Astrocyte (in vitro differentiated cells and primary cell): Measurements from ENCODE around the gene ZNF8. TPM values are rescaled to one million over a fixed set of nuclear protein-coding genes. Genes with fewer than 3 reads are reported as not detected.

Experiments
- DNase-seq: peaks from one replicate; pipeline ENCODE4 v3.0.0-alpha.2; 2010; ENCODE audit warnings: low read depth
- FAIRE-seq: peaks from 2 replicates; lab custom pipeline; 2011; peaks lifted over from hg19 to GRCh38; lab: Jason Lieb, UNC
- H2AFZ ChIP-seq: 2 replicates; pipeline ENCODE4 v1.6.0; 2012; ENCODE audit warnings: low read depth, low read length, inconsistent platforms
- H3K27ac ChIP-seq: 2 replicates; pipeline ENCODE4 v1.5.1; 2011; ENCODE audit warnings: low read depth, low read length, inconsistent platforms
- H3K27me3 ChIP-seq: 2 replicates; pipeline ENCODE4 v1.6.0; 2011; ENCODE audit warnings: low read length, inconsistent platforms; ENCODE audit not compliant: insufficient read depth
- H3K36me3 ChIP-seq: 2 replicates; pipeline ENCODE4 v1.5.1; 2011; ENCODE audit warnings: low read length, inconsistent platforms; ENCODE audit not compliant: insufficient read depth
- H3K4me1 ChIP-seq: 2 replicates; pipeline ENCODE4 v1.5.1; 2011; ENCODE audit warnings: low read length, inconsistent platforms; ENCODE audit not compliant: insufficient read depth
- H3K4me2 ChIP-seq: 2 replicates; pipeline ENCODE4 v1.6.0; 2012; ENCODE audit warnings: low read length, inconsistent platforms
- H3K4me3 ChIP-seq: 2 replicates; pipeline ENCODE4 v1.5.1; 2011; ENCODE audit warnings: low read depth, mild to moderate bottlenecking, low read length, inconsistent platforms; ENCODE audit not compliant: insufficient read depth
- H3K79me2 ChIP-seq: 2 replicates; pipeline ENCODE4 v1.6.0; 2012; ENCODE audit warnings: mild to moderate bottlenecking, low read length, inconsistent platforms; ENCODE audit not compliant: insufficient read depth
- H3K9ac ChIP-seq: 2 replicates; pipeline ENCODE4 v1.6.0; 2012; ENCODE audit warnings: mild to moderate bottlenecking, low read length, inconsistent platforms
- H3K9me3 ChIP-seq: 2 replicates; pipeline ENCODE4 v1.5.1; 2012; ENCODE audit warnings: low read depth, mild to moderate bottlenecking, low read length, inconsistent platforms; ENCODE audit not compliant: insufficient read depth
- H4K20me1 ChIP-seq: 2 replicates; pipeline ENCODE4 v1.6.0; 2012; ENCODE audit warnings: low read length, inconsistent platforms; ENCODE audit not compliant: insufficient read depth
- H3K27ac Mint-ChIP-seq: one replicate; pipeline ENCODE4 v1.8.0; 2021; ENCODE audit warnings: mild to moderate bottlenecking, mixed read lengths; ENCODE audit not compliant: unreplicated experiment
- H3K27me3 Mint-ChIP-seq: one replicate; pipeline ENCODE4 v1.8.0; 2021; ENCODE audit warnings: low read depth, mixed read lengths; ENCODE audit not compliant: unreplicated experiment
- H3K36me3 Mint-ChIP-seq: one replicate; pipeline ENCODE4 v1.8.0; 2021; ENCODE audit warnings: low read depth, mixed read lengths; ENCODE audit not compliant: unreplicated experiment
- H3K4me1 Mint-ChIP-seq: one replicate; pipeline ENCODE4 v1.8.0; 2021; ENCODE audit warnings: low read depth, mixed read lengths; ENCODE audit not compliant: unreplicated experiment
- H3K4me3 Mint-ChIP-seq: one replicate; pipeline ENCODE4 v1.8.0; 2021; ENCODE audit warnings: mild to moderate bottlenecking, moderate library complexity, mixed read lengths; ENCODE audit not compliant: unreplicated experiment
- H3K9me3 Mint-ChIP-seq: one replicate; pipeline ENCODE4 v1.8.0; 2021; ENCODE audit warnings: mild to moderate bottlenecking, mixed read lengths; ENCODE audit not compliant: unreplicated experiment
- CTCF ChIP-seq: IDR thresholded peaks from 2 replicates; pipeline ENCODE4 v1.5.1; 2011; ENCODE audit warnings: low read depth, mild to moderate bottlenecking, inconsistent platforms, low read length, moderate library complexity; ENCODE audit not compliant: insufficient read depth
- EZH2 ChIP-seq: IDR thresholded peaks from 2 replicates; pipeline ENCODE4 v1.6.1; 2012; ENCODE audit warnings: mild to moderate bottlenecking, low read length, inconsistent platforms; ENCODE audit not compliant: insufficient read depth
- total RNA-seq: library from RNA; stranded (reverse); gene quantifications from 2 replicates; pipeline ENCODE4 v1.2.1, GENCODE V29; 2021

The ZNF8 gene
- total RNA-seq, 1 donor from 2014 or later = 10.0 TPM

- Histone ChIP-seq H3K4me1 (peaks cover 7% of the 10 kb centered on the region), H3K9ac (no peak overlapping the region), H3K9me3 (peaks cover 5% of the 10 kb centered on the region), H4K20me1 (peaks cover 37% of the 10 kb centered on the region), H3K79me2 (peaks cover 61% of the 10 kb centered on the region), H3K36me3 (peaks cover 33% of the 10 kb centered on the region), H2AFZ (no peak overlapping the region), H3K27me3 (no peaks in the 10 kb centered on the region), H3K4me2 (no peak overlapping the region), H3K4me3 (no peak overlapping the region), H3K27ac (no peak overlapping the region)
- no peak for TF ChIP-seq CTCF
- TF ChIP-seq EZH2 = no peak
- no peak for DNase-seq
- peaks cover 11% of the 10 kb centered on the region for H3K4me1 Mint-ChIP-seq
- peaks cover 39% of the 10 kb centered on the region for H3K36me3 Mint-ChIP-seq
- peaks cover 6% of the 10 kb centered on the region for H3K9me3 Mint-ChIP-seq
- H3K27me3 Mint-ChIP-seq = no peaks in the 10 kb centered on the region
- no peak overlapping the region for H3K27ac Mint-ChIP-seq
- no peak overlapping the region for H3K4me3 Mint-ChIP-seq
- no peak for FAIRE-seq
These were observed 5.4 kb downstream of the ZNF8 start for GRCh38 chr19:58284199-58284598.

GRCh38 chr19:58291943-58292342, 13.2 kb downstream of the ZNF8 start:
- Histone ChIP-seq H3K4me3 (no peak overlapping the region), H3K4me1 (no peaks in the 10 kb centered on the region), H3K9ac (no peak overlapping the region), H3K79me2 (peaks cover 25% of the 10 kb centered on the region), H3K9me3 (peaks cover 56% of the 10 kb centered on the region), H3K4me2 (no peak overlapping the region), H3K27me3 (no peaks in the 10 kb centered on the region), H4K20me1 (peaks cover 7% of the 10 kb centered on the region), H3K27ac (no peak overlapping the region), H2AFZ (no peak overlapping the region), H3K36me3 (peaks cover 49% of the 10 kb centered on the region)
- peaks cover 35% of the 10 kb centered on the region for H3K9me3 Mint-ChIP-seq
- no peak for FAIRE-seq
- peaks cover 2% of the 10 kb centered on the region for H3K4me1 Mint-ChIP-seq
- H3K36me3 Mint-ChIP-seq = peaks cover 80% of the 10 kb centered on the region
- H3K27ac Mint-ChIP-seq = peak overlapping the region; percentile 34
- TF ChIP-seq EZH2 (no peak), CTCF (no peak)
- no peak for DNase-seq
- peak overlapping the region; percentile 62 for H3K4me3 Mint-ChIP-seq
- H3K27me3 Mint-ChIP-seq = no peaks in the 10 kb centered on the region

GRCh38 chr19:58294743-58295374, 16.1 kb downstream of the ZNF8 start:
- Histone ChIP-seq H3K27me3 (no peaks in the 10 kb centered on the region), H3K27ac (no peak overlapping the region), H2AFZ (no peak overlapping the region), H3K9me3 (peaks cover 51% of the 10 kb centered on the region), H3K9ac (no peak overlapping the region), H4K20me1 (peaks cover 12% of the 10 kb centered on the region), H3K4me1 (no peaks in the 10 kb centered on the region), H3K79me2 (peaks cover 38% of the 10 kb centered on the region), H3K4me2 (no peak overlapping the region), H3K36me3 (peaks cover 39% of the 10 kb centered on the region), H3K4me3 (no peak overlapping the region)
- Mint-ChIP-seq H3K27me3 (no peaks in the 10 kb centered on the region), H3K36me3 (peaks cover 86% of the 10 kb centered on the region), H3K4me3 (peak overlapping the region; percentile 20), H3K9me3 (peaks cover 34% of the 10 kb centered on the region), H3K27ac (no peak overlapping the region), H3K4me1 (peaks cover 2% of the 10 kb centered on the region)
- TF ChIP-seq CTCF (no peak), EZH2 (no peak)
- FAIRE-seq (no peak), DNase-seq (no peak)
